ENCODE measurements around the gene TLE5. TPM values are rescaled to one million over a fixed set of nuclear protein-coding genes. Genes with fewer than 3 reads are reported as not detected.

Gene TLE5
- total and polyA plus RNA-seq, 2 of the 4 experiments (the other 2 are of a cell fraction): 119 to 407 TPM

- in situ Hi-C loops (cut with MboI; ENCODE audit: low sequenced_read_pairs): loop anchor here (5.0 kb wide), 1 partner anchor 148 kb away; no protein-coding TSS in a partner anchor
- H3K14ac ChIP-seq (replicated peaks; ENCODE audit: low read depth, low read length): no peak overlapping the region
- H2BK5ac ChIP-seq (ENCODE audit: low read depth, low read length, poor library complexity, severe bottlenecking): no peak overlapping the region
- dilution Hi-C loops (cut with HindIII; ENCODE audit: low sequenced_read_pairs, unreplicated experiment): no loop called here
- no peak overlapping the region for H2BK120ac ChIP-seq (ENCODE audit: low read depth, low read length)
- H3K9me3 ChIP-seq (ENCODE audit: control insufficient read depth, insufficient read depth, low read length): no peaks in the 10 kb centered on the region
- no peak overlapping the region for H4K5ac ChIP-seq (ENCODE audit: low read depth, low read length)
- no peak overlapping the region for H2BK15ac ChIP-seq (ENCODE audit: low read depth, low read length)
- H3K18ac ChIP-seq (ENCODE audit: low read depth, low read length): no peak overlapping the region
- no peak overlapping the region for H3K56ac ChIP-seq (ENCODE audit: extremely low read depth, insufficient read depth, low read length)
- no peak overlapping the region for H2AK5ac ChIP-seq (ENCODE audit: low read depth, low read length)
- no peak for DNase-seq
- no TSS peak for BruUV-seq (replicated peaks)
- H3K27ac ChIP-seq (ENCODE audit: insufficient read depth, low read length): no peak overlapping the region
- no peak overlapping the region for H4K8ac ChIP-seq (ENCODE audit: low read depth in 2 of 2, low read length in 2 of 2)
- no peaks in the 10 kb centered on the region for H3K36me3 ChIP-seq (ENCODE audit: control insufficient read depth, insufficient read depth, low read length)
- H3K23ac ChIP-seq (ENCODE audit: low read depth, low read length): no peak overlapping the region
- ATAC-seq (ENCODE audit: low read depth): no peak
- intact Hi-C loops (cut with micrococcal nuclease): no loop called here
- H2AK9ac ChIP-seq (replicated peaks; ENCODE audit: low read depth, low read length, poor library complexity): peak overlapping the region; percentile 28
- ChIA-PET POLR2A (ENCODE audit: unreplicated experiment) (no interaction called here), CTCF (no interaction called here)
- H3K27me3 ChIP-seq (ENCODE audit: control insufficient read depth, insufficient read depth, low read length): no peaks in the 10 kb centered on the region
- TF ChIP-seq BHLHE40 (IDR thresholded peaks at IDR 0.05; ENCODE audit: low read depth, low read length): no peak
- no peak for TF ChIP-seq SMC3 (IDR thresholded peaks at IDR 0.05; ENCODE audit: low read depth, low read length)
- no peak for TF ChIP-seq MXI1 (IDR thresholded peaks at IDR 0.05; ENCODE audit: borderline replicate concordance, low read depth, low read length)
- TF ChIP-seq FOS (IDR thresholded peaks at IDR 0.05; ENCODE audit: low read depth, low read length): no peak
- TF ChIP-seq MAZ (IDR thresholded peaks at IDR 0.05; ENCODE audit: borderline replicate concordance, low read depth, low read length): no peak
- no peak for TF ChIP-seq POLR2A (IDR thresholded peaks at IDR 0.05; ENCODE audit: low read depth, low read length)
- TF ChIP-seq CHD1 (IDR thresholded peaks at IDR 0.05; ENCODE audit: low read depth, low read length): no peak
- no peak for TF ChIP-seq NFE2L2 (IDR thresholded peaks at IDR 0.05; ENCODE audit: low read depth, low read length)
- no peak for TF ChIP-seq ELK1 (IDR thresholded peaks at IDR 0.05; ENCODE audit: borderline replicate concordance, low read depth, low read length)
- no peak for TF ChIP-seq CEBPB (IDR thresholded peaks at IDR 0.05; ENCODE audit: low read depth, low read length)
- no peak for TF ChIP-seq MAFK (IDR thresholded peaks at IDR 0.05; ENCODE audit: low read depth, low read length)
- no peak for TF ChIP-seq USF2 (IDR thresholded peaks at IDR 0.05; ENCODE audit: low read depth, low read length)
- no peak for TF ChIP-seq RCOR1 (IDR thresholded peaks at IDR 0.05; ENCODE audit: insufficient replicate concordance, low read length)
- TF ChIP-seq RAD21 (IDR thresholded peaks at IDR 0.05; ENCODE audit: low read length): no peak
- TF ChIP-seq RFX5 (IDR thresholded peaks at IDR 0.05; ENCODE audit: low read depth, low read length): no peak
- no peak for TF ChIP-seq CTCF (conservative IDR thresholded peaks at IDR 0.05; ENCODE audit: low read depth, low read length)
- no peak overlapping the region for H3K4ac ChIP-seq (ENCODE audit: low read depth, low read length)
- peaks cover 22% of the 10 kb centered on the region for H3K4me1 ChIP-seq (ENCODE audit: control insufficient read depth, insufficient read depth, low read length)
- no peak overlapping the region for H4K91ac ChIP-seq (ENCODE audit: insufficient read depth, low read depth, low read length)
- H3K79me1 ChIP-seq (ENCODE audit: low read depth in 1 of 2, low read length in 2 of 2): peaks cover 4 to 86% of the 10 kb centered on the region in 2 experiments; a peak in 3 of 4 replicates
- H3K9me1 ChIP-seq (ENCODE audit: insufficient read depth, low read length): peaks cover 12% of the 10 kb centered on the region; the same call in 1 of the 2 replicates
- H2AFZ ChIP-seq (replicated peaks; ENCODE audit: low read length, poor library complexity): no peak overlapping the region
- H3K4me2 ChIP-seq (ENCODE audit: low read depth, low read length): no peak overlapping the region
- no peak overlapping the region for H3K9ac ChIP-seq (ENCODE audit: low read depth, low read length)
- no peak overlapping the region for H2BK20ac ChIP-seq (ENCODE audit: low read depth, low read length)
- WGBS, 2 experiments (ENCODE audit: extremely low coverage in 2 of 2, insufficient read length in 1 of 2): 85% methylated on average over 12 of the region's 14 CpGs; no CpG with 5 or more reads in 1 of the 2 experiments
- H3K4me3 ChIP-seq (ENCODE audit: insufficient read depth, low read depth, low read length): no peak overlapping the region
- H4K20me1 ChIP-seq (ENCODE audit: insufficient read depth, low read length): peaks cover 97% of the 10 kb centered on the region
These were observed 38.0 kb upstream of the TLE5 start for GRCh38 chr19:3100331-3100730.

Measured in IMR-90 (cell line).